HG02840 (cell line): ENCODE results near the gene LRRC4.
A peak's percentile ranks its signal among the peaks of the same experiment; 100 is the strongest.

ENCODE experiments used
- ATAC-seq: cut with Tn5 transposase; IDR thresholded peaks from one replicate; pipeline ENCODE4 v1.9.1; 2021; ENCODE audit warnings: mild to moderate bottlenecking, moderate library complexity, moderate number of reproducible peaks; ENCODE audit not compliant: unreplicated experiment, low FRiP score

LRRC4 gene

GRCh38 chr7:128059143-128059988 is 28.1 kb upstream of the LRRC4 start:
- no peak for ATAC-seq

- ATAC-seq = no peak
Observed at GRCh38 chr7:128057909-128058308, 26.7 kb upstream of the LRRC4 start.

GRCh38 chr7:128056901-128057300 is 25.7 kb upstream of the LRRC4 start:
- no peak for ATAC-seq

GRCh38 chr7:128055637-128056036 is 24.4 kb upstream of the LRRC4 start:
- no peak for ATAC-seq

GRCh38 chr7:128054511-128054910 is 23.3 kb upstream of the LRRC4 start:
- ATAC-seq = no peak

GRCh38 chr7:128053991-128054390 is 22.8 kb upstream of the LRRC4 start:
- no peak for ATAC-seq

- no peak for ATAC-seq
Observed at GRCh38 chr7:128053023-128053422, 21.8 kb upstream of the LRRC4 start.

GRCh38 chr7:128052404-128052803 is 21.2 kb upstream of the LRRC4 start:
- ATAC-seq = no peak

- no peak for ATAC-seq
Observed at GRCh38 chr7:128045766-128046165, 14.5 kb upstream of the LRRC4 start.

GRCh38 chr7:128045158-128045557 is 13.9 kb upstream of the LRRC4 start:
- no peak for ATAC-seq

- ATAC-seq = no peak
Observed at GRCh38 chr7:128044064-128044463, 12.8 kb upstream of the LRRC4 start.

GRCh38 chr7:128042012-128042411 is 10.8 kb upstream of the LRRC4 start:
- ATAC-seq = no peak

- ATAC-seq = no peak
Observed at GRCh38 chr7:128041203-128041602, 10.0 kb upstream of the LRRC4 start.

- no peak for ATAC-seq
Observed at GRCh38 chr7:128040205-128040604, 9.0 kb upstream of the LRRC4 start.

GRCh38 chr7:128039544-128039953 is 8.3 kb upstream of the LRRC4 start:
- no peak for ATAC-seq

- ATAC-seq = no peak
Observed at GRCh38 chr7:128037880-128038619, 6.8 kb upstream of the LRRC4 start.

- no peak for ATAC-seq
Observed at GRCh38 chr7:128037081-128037480, 5.8 kb upstream of the LRRC4 start.

GRCh38 chr7:128036226-128036940 is 5.1 kb upstream of the LRRC4 start:
- peak; percentile 43 for ATAC-seq

- no peak for ATAC-seq
Observed at GRCh38 chr7:128035712-128036111, 4.5 kb upstream of the LRRC4 start.

GRCh38 chr7:128034825-128035224 is 3.6 kb upstream of the LRRC4 start:
- ATAC-seq = no peak

- ATAC-seq = no peak
Observed at GRCh38 chr7:128033246-128033645, 2.0 kb upstream of the LRRC4 start.
